CD4-positive, CD25-positive, alpha-beta regulatory T cell (primary cell): ENCODE data around the gene CXCR6. TPM values are rescaled to one million over a fixed set of nuclear protein-coding genes. Genes with fewer than 3 reads are reported as not detected.

Source experiments
- ATAC-seq, 2 donors: fragments of 150-1000 bp; cut with Tn5 transposase; one replicate each; pipeline ENCODE4 v1.10.0; 2021; ENCODE audit warnings: low read depth in 2 of 2, moderate number of reproducible peaks in 2 of 2, moderate library complexity in 1 of 2
- DNase-seq, 3 donors: peaks; one replicate each; pipeline versions ENCODE4 v3.0.0 to v3.0.0-alpha.2; 2012 to 2022; ENCODE audit warnings: mixed read lengths in 1 of 3
- H3K27ac ChIP-seq: one replicate; pipeline ENCODE4 v1.7.0; 2013; ENCODE audit warnings: mild to moderate bottlenecking, low read length; ENCODE audit not compliant: insufficient read depth, poor library complexity, severe bottlenecking
- H3K27me3 ChIP-seq: one replicate; pipeline ENCODE4 v1.7.0; 2013; ENCODE audit warnings: low read length; ENCODE audit not compliant: control insufficient read depth, insufficient read depth
- H3K36me3 ChIP-seq: one replicate; pipeline ENCODE4 v1.7.0; 2013; ENCODE audit warnings: mild to moderate bottlenecking, low read length, moderate library complexity; ENCODE audit not compliant: control insufficient read depth, insufficient read depth
- H3K4me1 ChIP-seq: 2 replicates; pipeline ENCODE4 v1.7.0; 2013; ENCODE audit warnings: mild to moderate bottlenecking, low read length; ENCODE audit not compliant: insufficient read depth, control insufficient read depth, poor library complexity, severe bottlenecking
- H3K4me3 ChIP-seq: one replicate; pipeline ENCODE4 v1.7.0; 2013; ENCODE audit warnings: low read depth, mild to moderate bottlenecking, low read length, moderate library complexity
- H3K9me3 ChIP-seq, 2 experiments: 1 replicate in 1 of 2; 2 replicates in 1 of 2; pipeline ENCODE4 v1.7.0; 2013; ENCODE audit warnings: low read length in 2 of 2, mild to moderate bottlenecking in 1 of 2, moderate library complexity in 1 of 2; ENCODE audit not compliant: control insufficient read depth in 2 of 2
- H3K27ac Mint-ChIP-seq, 3 donors: one replicate each; pipeline ENCODE4 v1.8.0; 2020 to 2022; ENCODE audit warnings: mild to moderate bottlenecking in 3 of 3, mixed read lengths in 3 of 3, moderate library complexity in 2 of 3
- H3K27me3 Mint-ChIP-seq: one replicate; pipeline ENCODE4 v1.8.0; 2022; ENCODE audit warnings: mild to moderate bottlenecking, mixed read lengths
- H3K36me3 Mint-ChIP-seq: one replicate; pipeline ENCODE4 v1.8.0; 2020; ENCODE audit warnings: mixed read lengths
- H3K4me1 Mint-ChIP-seq, 4 donors: one replicate each; pipeline ENCODE4 v1.8.0; 2020 to 2022; ENCODE audit warnings: mixed read lengths in 4 of 4, mild to moderate bottlenecking in 1 of 4
- H3K4me3 Mint-ChIP-seq, 4 donors: one replicate each; pipeline ENCODE4 v1.8.0; 2020 to 2022; ENCODE audit warnings: mild to moderate bottlenecking in 4 of 4, mixed read lengths in 4 of 4, moderate library complexity in 3 of 4
- H3K9me3 Mint-ChIP-seq, 7 donors: one replicate each; pipeline ENCODE4 v1.8.0; 2020 to 2022; ENCODE audit warnings: mixed read lengths in 7 of 7, mild to moderate bottlenecking in 3 of 7, moderate library complexity in 2 of 7
- polyA plus RNA-seq, 4 donors: library from polyadenylated mRNA; unstranded; fragments of 300-500 nt; fragmentation: Illumina TruSeq; gene quantifications; one replicate each; pipeline ENCODE4 v1.2.3, GENCODE V29; 2021
- total RNA-seq: library from RNA; stranded (reverse); gene quantifications from one replicate; pipeline ENCODE4 v1.2.3, GENCODE V29; 2022

Gene CXCR6
- total and polyA plus RNA-seq, 5 donors from 2014 or later, result 23.7 to 40.3 (median 25.5) TPM

- H3K4me3 ChIP-seq, result no peak overlapping the region
- peak overlapping the region; percentile 58 for H3K27ac ChIP-seq
- Mint-ChIP-seq H3K27ac (peak overlapping the region; percentile 44 to 76 (median 63)), H3K4me1 (peaks cover 26 to 73% (median 53%) of the 10 kb centered on the region in 4 donors), H3K27me3 (no peaks in the 10 kb centered on the region), H3K4me3 (peak overlapping the region in 2 of 4 donors; percentile 10 to 12), H3K36me3 (peaks cover 66% of the 10 kb centered on the region), H3K9me3 (peaks cover 0 to 3% (median 0%) of the 10 kb centered on the region in 7 donors)
- H3K27me3 ChIP-seq, result no peaks in the 10 kb centered on the region
- no peak for DNase-seq
- ATAC-seq, result no peak
- H3K9me3 ChIP-seq, result no peaks in the 10 kb centered on the region
- H3K4me1 ChIP-seq, result peaks cover 55% of the 10 kb centered on the region
- peaks cover 60% of the 10 kb centered on the region for H3K36me3 ChIP-seq
Measured at GRCh38 chr3:45972534-45973402, 29.5 kb downstream of the CXCR6 start.

- no peaks in the 10 kb centered on the region for H3K27me3 Mint-ChIP-seq
- Histone ChIP-seq H3K9me3 (no peaks in the 10 kb centered on the region), H3K27me3 (no peaks in the 10 kb centered on the region), H3K36me3 (peaks cover 56% of the 10 kb centered on the region), H3K4me3 (no peak overlapping the region), H3K4me1 (peaks cover 73% of the 10 kb centered on the region), H3K27ac (peak overlapping the region; percentile 58)
- H3K4me3 Mint-ChIP-seq, result peak overlapping the region in 1 of 4 donors; percentile 67
- no peak for ATAC-seq
- DNase-seq, result no peak
- H3K27ac Mint-ChIP-seq, result peak overlapping the region; percentile 76 to 96 (median 86)
- peaks cover 0 to 3% (median 0%) of the 10 kb centered on the region in 7 donors for H3K9me3 Mint-ChIP-seq
- peaks cover 41 to 79% (median 61%) of the 10 kb centered on the region in 4 donors for H3K4me1 Mint-ChIP-seq
- H3K36me3 Mint-ChIP-seq, result peaks cover 68% of the 10 kb centered on the region
Measured at GRCh38 chr3:45974686-45975085, 31.4 kb downstream of the CXCR6 start.

- peak in 1 of 2 donors; percentile 10 for ATAC-seq
- H3K27me3 Mint-ChIP-seq, result no peaks in the 10 kb centered on the region
- H3K9me3 Mint-ChIP-seq, result peaks cover 0 to 3% (median 0%) of the 10 kb centered on the region in 7 donors
- Histone ChIP-seq H3K4me1 (peaks cover 83% of the 10 kb centered on the region), H3K36me3 (peaks cover 55% of the 10 kb centered on the region), H3K27me3 (no peaks in the 10 kb centered on the region), H3K9me3 (no peaks in the 10 kb centered on the region), H3K4me3 (peak overlapping the region; percentile 51), H3K27ac (peak overlapping the region; percentile 79)
- peaks cover 60% of the 10 kb centered on the region for H3K36me3 Mint-ChIP-seq
- H3K4me3 Mint-ChIP-seq, result peak overlapping the region in 3 of 4 donors; percentile 25 to 67 (median 52)
- DNase-seq, result peak in 1 of 3 donors; percentile 80
- H3K4me1 Mint-ChIP-seq, result peaks cover 41 to 84% (median 67%) of the 10 kb centered on the region in 4 donors
- peak overlapping the region; percentile 76 to 96 (median 86) for H3K27ac Mint-ChIP-seq
Measured at GRCh38 chr3:45975686-45976085, 32.4 kb downstream of the CXCR6 start.

DNA sequence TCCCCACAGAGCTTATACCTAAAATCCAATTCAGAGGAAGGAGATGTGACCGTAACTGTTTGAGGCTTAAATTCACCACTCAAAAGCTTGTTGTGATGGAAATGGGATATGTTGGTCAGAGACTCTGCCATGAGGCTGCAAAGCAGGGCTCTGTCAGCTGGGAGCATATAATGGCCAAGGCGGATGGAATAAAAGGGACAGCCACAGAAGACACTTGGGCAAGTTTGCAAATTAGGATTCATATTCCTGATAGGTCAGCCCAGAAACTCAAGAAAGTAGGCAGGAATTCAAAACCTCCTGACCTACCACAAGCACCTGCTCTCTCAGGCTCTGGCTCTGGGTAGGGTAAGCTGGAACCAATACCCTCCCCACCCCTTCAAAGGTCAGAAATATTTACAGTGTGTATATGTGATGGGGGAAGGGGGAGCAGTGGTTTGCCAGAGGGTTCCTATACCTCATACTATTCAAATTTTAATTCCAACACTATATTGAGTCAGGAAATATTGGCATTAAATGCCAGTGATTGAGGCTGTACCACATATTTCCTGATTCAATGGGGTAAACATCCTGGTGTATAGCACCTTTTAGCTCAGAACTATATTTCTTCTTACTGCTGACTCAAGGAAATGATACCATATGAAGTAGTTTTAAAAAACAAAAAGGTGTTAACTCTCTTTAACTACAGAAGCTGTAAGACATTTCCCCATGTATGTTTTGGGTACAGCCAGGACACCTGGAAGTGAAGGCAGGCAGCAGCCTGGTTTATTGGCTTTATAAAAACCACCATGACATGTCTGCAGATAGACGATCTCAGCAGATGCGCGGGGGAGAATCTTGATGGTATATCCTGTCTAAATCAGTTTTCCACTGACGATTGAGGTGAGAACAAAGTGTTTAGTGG is 33.2 kb downstream of the CXCR6 start:
- Histone ChIP-seq H3K27ac (peak overlapping the region; percentile 79), H3K4me3 (peak overlapping the region; percentile 51), H3K27me3 (no peaks in the 10 kb centered on the region), H3K36me3 (peaks cover 55% of the 10 kb centered on the region), H3K9me3 (no peaks in the 10 kb centered on the region), H3K4me1 (peaks cover 91% of the 10 kb centered on the region)
- H3K36me3 Mint-ChIP-seq, result peaks cover 62% of the 10 kb centered on the region
- peak overlapping the region; percentile 76 to 96 (median 86) for H3K27ac Mint-ChIP-seq
- H3K4me1 Mint-ChIP-seq, result peaks cover 43 to 89% (median 64%) of the 10 kb centered on the region in 4 donors
- no peaks in the 10 kb centered on the region for H3K27me3 Mint-ChIP-seq
- peak in 2 of 3 donors; percentile 38 to 72 for DNase-seq
- ATAC-seq, result peak; percentile 57 to 65
- peak overlapping the region; percentile 52 to 93 (median 73) for H3K4me3 Mint-ChIP-seq
- peaks cover 0 to 3% (median 0%) of the 10 kb centered on the region in 7 donors for H3K9me3 Mint-ChIP-seq

- H3K36me3 Mint-ChIP-seq, result peaks cover 57% of the 10 kb centered on the region
- peak in 1 of 3 donors; percentile 91 for DNase-seq
- peaks cover 55% of the 10 kb centered on the region for H3K36me3 ChIP-seq
- H3K4me3 ChIP-seq, result peak overlapping the region; percentile 20
- peaks cover 37 to 85% (median 58%) of the 10 kb centered on the region in 4 donors for H3K4me1 Mint-ChIP-seq
- no peaks in the 10 kb centered on the region for H3K27me3 Mint-ChIP-seq
- H3K27ac Mint-ChIP-seq, result peak overlapping the region; percentile 90 to 96 (median 96)
- peaks cover 0 to 3% (median 0%) of the 10 kb centered on the region in 7 donors for H3K9me3 Mint-ChIP-seq
- ATAC-seq, result peak in 1 of 2 donors; percentile 26
- H3K4me3 Mint-ChIP-seq, result peak overlapping the region in 3 of 4 donors; percentile 14 to 75 (median 58)
- peaks cover 80% of the 10 kb centered on the region for H3K4me1 ChIP-seq
- H3K27ac ChIP-seq, result peak overlapping the region; percentile 79
- no peaks in the 10 kb centered on the region for H3K9me3 ChIP-seq
- no peaks in the 10 kb centered on the region for H3K27me3 ChIP-seq
Measured at GRCh38 chr3:45978006-45978761, 34.9 kb downstream of the CXCR6 start.

GRCh38 chr3:45979378-45979777 is 36.1 kb downstream of the CXCR6 start:
- peak overlapping the region in 2 of 4 donors; percentile 5 to 75 for H3K4me3 Mint-ChIP-seq
- peak overlapping the region; percentile 21 for H3K4me3 ChIP-seq
- H3K36me3 Mint-ChIP-seq, result peaks cover 59% of the 10 kb centered on the region
- ATAC-seq (no peak), DNase-seq (peak in 1 of 3 donors; percentile 25)
- H3K27me3 ChIP-seq, result no peaks in the 10 kb centered on the region
- peaks cover 33 to 84% (median 56%) of the 10 kb centered on the region in 4 donors for H3K4me1 Mint-ChIP-seq
- H3K27ac Mint-ChIP-seq, result peak overlapping the region; percentile 63 to 96 (median 87)
- H3K27ac ChIP-seq, result peak overlapping the region; percentile 79
- H3K27me3 Mint-ChIP-seq, result no peaks in the 10 kb centered on the region
- peaks cover 72% of the 10 kb centered on the region for H3K4me1 ChIP-seq
- H3K9me3 ChIP-seq, result no peaks in the 10 kb centered on the region
- peaks cover 67% of the 10 kb centered on the region for H3K36me3 ChIP-seq
- H3K9me3 Mint-ChIP-seq, result peaks cover 0 to 3% (median 0%) of the 10 kb centered on the region in 7 donors
